ENCODE data around the gene CCNY.

GRCh38 chr10:35299016-35299415 is 37.3 kb upstream of the CCNY start:
- TF ChIP-seq CTCF (conservative IDR thresholded peaks at IDR 0.05; ENCODE audit: low read length): no peak
- no peak for TF ChIP-seq EZH2phosphoT487 (IDR thresholded peaks at IDR 0.05; ENCODE audit: borderline replicate concordance, low read depth, low read length)

Data from OCI-LY7 (cell line).